ENCODE measurements around the gene CLDN6. TPM values are rescaled to one million over a fixed set of nuclear protein-coding genes. Genes with fewer than 3 reads are reported as not detected.

Gene CLDN6
- total and polyA plus RNA-seq, 9 of the 15 experiments (the other 6 are each of a cell fraction or from before 2014, with no cell fraction given) = 0.22 to 0.75 (median 0.38) TPM; not detected in 3

DNA sequence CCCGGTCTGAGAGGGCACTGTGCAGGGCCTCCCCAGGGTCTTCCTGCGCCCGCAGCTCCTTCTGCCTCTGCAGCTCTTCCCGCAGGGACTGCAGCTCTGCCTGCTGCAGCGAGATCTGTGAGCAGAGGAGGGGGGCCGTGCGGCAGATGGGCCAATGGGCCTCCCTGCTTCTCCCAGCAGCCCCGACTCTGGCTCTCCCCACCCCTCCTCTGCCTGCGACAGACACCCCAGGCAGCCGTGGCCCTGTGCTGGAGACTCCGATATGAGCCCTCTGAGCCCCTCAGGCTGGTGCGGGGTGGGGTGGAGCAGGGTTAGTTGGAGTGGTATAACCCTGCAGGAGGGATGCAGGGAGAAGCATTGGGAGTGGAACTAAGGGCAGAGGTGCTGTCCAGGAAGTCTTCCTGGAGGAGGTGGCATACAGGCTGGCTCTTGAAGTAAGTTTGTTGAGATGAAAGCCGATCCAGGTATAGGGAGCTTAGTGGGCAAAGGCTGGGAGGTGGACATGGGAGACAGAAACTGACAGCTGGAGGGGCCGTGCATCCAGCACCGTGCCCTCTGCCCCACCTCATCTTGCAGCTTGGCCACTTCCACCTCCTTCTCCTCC, 10.8 kb upstream of the CLDN6 start (continued):
- TF ChIP-seq, protein P1, sequence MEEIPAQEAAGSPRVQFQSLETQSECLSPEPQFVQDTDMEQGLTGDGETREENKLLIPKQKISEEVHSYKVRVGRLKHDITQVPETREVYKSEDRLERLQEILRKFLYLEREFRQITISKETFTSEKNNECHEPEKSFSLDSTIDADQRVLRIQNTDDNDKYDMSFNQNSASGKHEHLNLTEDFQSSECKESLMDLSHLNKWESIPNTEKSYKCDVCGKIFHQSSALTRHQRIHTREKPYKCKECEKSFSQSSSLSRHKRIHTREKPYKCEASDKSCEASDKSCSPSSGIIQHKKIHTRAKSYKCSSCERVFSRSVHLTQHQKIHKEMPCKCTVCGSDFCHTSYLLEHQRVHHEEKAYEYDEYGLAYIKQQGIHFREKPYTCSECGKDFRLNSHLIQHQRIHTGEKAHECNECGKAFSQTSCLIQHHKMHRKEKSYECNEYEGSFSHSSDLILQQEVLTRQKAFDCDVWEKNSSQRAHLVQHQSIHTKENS (CRISPR knock-in tag; IDR thresholded peaks at IDR 0.05) = no peak
- TF ChIP-seq CBX1 (IDR thresholded peaks at IDR 0.05; ENCODE audit: low read depth) (no peak), RBFOX2 (IDR thresholded peaks at IDR 0.05; ENCODE audit: low read depth, low read length) (no peak), HNRNPUL1 (IDR thresholded peaks at IDR 0.05; ENCODE audit: low read length) (no peak), HDAC2 (IDR thresholded peaks at IDR 0.05) (peak; percentile 67; the same call in 1 of the 2 replicates), PHF20 (IDR thresholded peaks at IDR 0.05; ENCODE audit: partially characterized antibody) (no peak), JUN (IDR thresholded peaks at IDR 0.05; ENCODE audit: borderline replicate concordance, low read depth, low read length) (no peak), JUN (CRISPR knock-in tag; IDR thresholded peaks at IDR 0.05; ENCODE audit: borderline replicate concordance) (no peak), BCOR (IDR thresholded peaks at IDR 0.05) (peak; percentile 96), MXI1 (IDR thresholded peaks at IDR 0.05; ENCODE audit: low read depth, low read length) (no peak), PTBP1 (IDR thresholded peaks at IDR 0.05; ENCODE audit: low read depth, low read length) (0 out of 2 replicates have a peak, but pooled peaks have one; percentile 42), KDM1A (IDR thresholded peaks at IDR 0.05) (peak in 1 of 2 experiments; percentile 61; a peak in 2 of 4 replicates), ZNF695 (CRISPR knock-in tag; IDR thresholded peaks at IDR 0.05) (no peak), PML (IDR thresholded peaks at IDR 0.05; ENCODE audit: low read length) (no peak), STAG1 (CRISPR knock-in tag; IDR thresholded peaks at IDR 0.05; ENCODE audit: borderline replicate concordance) (0 out of 2 replicates have a peak, but pooled peaks have one; percentile 9), MAFK (IDR thresholded peaks at IDR 0.05; ENCODE audit: low read length) (no peak), ZNF263 (CRISPR knock-in tag; IDR thresholded peaks at IDR 0.05; ENCODE audit: borderline replicate concordance) (no peak; the same call in 1 of the 2 replicates), HMG20B (CRISPR knock-in tag; IDR thresholded peaks at IDR 0.05) (no peak), ZNF79 (CRISPR knock-in tag; IDR thresholded peaks at IDR 0.05; ENCODE audit: low read depth) (no peak), ZBTB7A (IDR thresholded peaks at IDR 0.05; ENCODE audit: borderline replicate concordance, control insufficient read depth, low read depth, low read length) (0 out of 2 replicates have a peak, but pooled peaks have one; percentile 7)
- TF ChIP-seq, protein P2, sequence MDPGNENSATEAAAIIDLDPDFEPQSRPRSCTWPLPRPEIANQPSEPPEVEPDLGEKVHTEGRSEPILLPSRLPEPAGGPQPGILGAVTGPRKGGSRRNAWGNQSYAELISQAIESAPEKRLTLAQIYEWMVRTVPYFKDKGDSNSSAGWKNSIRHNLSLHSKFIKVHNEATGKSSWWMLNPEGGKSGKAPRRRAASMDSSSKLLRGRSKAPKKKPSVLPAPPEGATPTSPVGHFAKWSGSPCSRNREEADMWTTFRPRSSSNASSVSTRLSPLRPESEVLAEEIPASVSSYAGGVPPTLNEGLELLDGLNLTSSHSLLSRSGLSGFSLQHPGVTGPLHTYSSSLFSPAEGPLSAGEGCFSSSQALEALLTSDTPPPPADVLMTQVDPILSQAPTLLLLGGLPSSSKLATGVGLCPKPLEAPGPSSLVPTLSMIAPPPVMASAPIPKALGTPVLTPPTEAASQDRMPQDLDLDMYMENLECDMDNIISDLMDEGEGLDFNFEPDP (CRISPR knock-in tag; IDR thresholded peaks at IDR 0.05) = no peak
- TF ChIP-seq, protein P3, sequence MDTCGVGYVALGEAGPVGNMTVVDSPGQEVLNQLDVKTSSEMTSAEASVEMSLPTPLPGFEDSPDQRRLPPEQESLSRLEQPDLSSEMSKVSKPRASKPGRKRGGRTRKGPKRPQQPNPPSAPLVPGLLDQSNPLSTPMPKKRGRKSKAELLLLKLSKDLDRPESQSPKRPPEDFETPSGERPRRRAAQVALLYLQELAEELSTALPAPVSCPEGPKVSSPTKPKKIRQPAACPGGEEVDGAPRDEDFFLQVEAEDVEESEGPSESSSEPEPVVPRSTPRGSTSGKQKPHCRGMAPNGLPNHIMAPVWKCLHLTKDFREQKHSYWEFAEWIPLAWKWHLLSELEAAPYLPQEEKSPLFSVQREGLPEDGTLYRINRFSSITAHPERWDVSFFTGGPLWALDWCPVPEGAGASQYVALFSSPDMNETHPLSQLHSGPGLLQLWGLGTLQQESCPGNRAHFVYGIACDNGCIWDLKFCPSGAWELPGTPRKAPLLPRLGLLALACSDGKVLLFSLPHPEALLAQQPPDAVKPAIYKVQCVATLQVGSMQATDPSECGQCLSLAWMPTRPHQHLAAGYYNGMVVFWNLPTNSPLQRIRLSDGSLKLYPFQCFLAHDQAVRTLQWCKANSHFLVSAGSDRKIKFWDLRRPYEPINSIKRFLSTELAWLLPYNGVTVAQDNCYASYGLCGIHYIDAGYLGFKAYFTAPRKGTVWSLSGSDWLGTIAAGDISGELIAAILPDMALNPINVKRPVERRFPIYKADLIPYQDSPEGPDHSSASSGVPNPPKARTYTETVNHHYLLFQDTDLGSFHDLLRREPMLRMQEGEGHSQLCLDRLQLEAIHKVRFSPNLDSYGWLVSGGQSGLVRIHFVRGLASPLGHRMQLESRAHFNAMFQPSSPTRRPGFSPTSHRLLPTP (IDR thresholded peaks at IDR 0.05; ENCODE audit: borderline replicate concordance, extremely low read depth, insufficient read length) = peak; percentile 25
- TF ChIP-seq, protein P4, sequence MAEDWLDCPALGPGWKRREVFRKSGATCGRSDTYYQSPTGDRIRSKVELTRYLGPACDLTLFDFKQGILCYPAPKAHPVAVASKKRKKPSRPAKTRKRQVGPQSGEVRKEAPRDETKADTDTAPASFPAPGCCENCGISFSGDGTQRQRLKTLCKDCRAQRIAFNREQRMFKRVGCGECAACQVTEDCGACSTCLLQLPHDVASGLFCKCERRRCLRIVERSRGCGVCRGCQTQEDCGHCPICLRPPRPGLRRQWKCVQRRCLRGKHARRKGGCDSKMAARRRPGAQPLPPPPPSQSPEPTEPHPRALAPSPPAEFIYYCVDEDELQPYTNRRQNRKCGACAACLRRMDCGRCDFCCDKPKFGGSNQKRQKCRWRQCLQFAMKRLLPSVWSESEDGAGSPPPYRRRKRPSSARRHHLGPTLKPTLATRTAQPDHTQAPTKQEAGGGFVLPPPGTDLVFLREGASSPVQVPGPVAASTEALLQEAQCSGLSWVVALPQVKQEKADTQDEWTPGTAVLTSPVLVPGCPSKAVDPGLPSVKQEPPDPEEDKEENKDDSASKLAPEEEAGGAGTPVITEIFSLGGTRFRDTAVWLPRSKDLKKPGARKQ (CRISPR knock-in tag; IDR thresholded peaks at IDR 0.05) = no peak

Measured in K562 (cell line).